ENCODE results near the gene ELF2. TPM values are rescaled to one million over a fixed set of nuclear protein-coding genes. Genes with fewer than 3 reads are reported as not detected.

Gene ELF2
- total RNA-seq, 1 donor from 2014 or later = 44.4 TPM

GRCh38 chr4:139154134-139154421 lies 22.9 kb downstream of the ELF2 start:
- TF ChIP-seq CTCF (IDR thresholded peaks at IDR 0.05) = no peak
- no peak for TF ChIP-seq POLR2AphosphoS5 (IDR thresholded peaks at IDR 0.05; ENCODE audit: insufficient read depth in 1 of 2, low read depth in 1 of 2)
- TF ChIP-seq POLR2A (IDR thresholded peaks at IDR 0.05) = no peak
- Histone ChIP-seq H3K27ac (no peak overlapping the region), H3K9me3 (no peaks in the 10 kb centered on the region), H3K36me3 (no peaks in the 10 kb centered on the region), H3K4me3 (no peak overlapping the region), H3K4me1 (peaks cover 6% of the 10 kb centered on the region), H3K27me3 (no peaks in the 10 kb centered on the region)
- no peak for DNase-seq (ENCODE audit: extremely low spot score in 2 of 2)
- intact Hi-C loops (cut with DNase I) = no loop called here

GRCh38 chr4:139153411-139154133 lies 23.4 kb downstream of the ELF2 start:
- no peaks in the 10 kb centered on the region for H3K36me3 ChIP-seq
- no peak for TF ChIP-seq CTCF (IDR thresholded peaks at IDR 0.05)
- TF ChIP-seq POLR2A (IDR thresholded peaks at IDR 0.05) = no peak

GRCh38 chr4:139152249-139152648 lies 24.8 kb downstream of the ELF2 start:
- Histone ChIP-seq H3K9me3 (no peaks in the 10 kb centered on the region), H3K36me3 (no peaks in the 10 kb centered on the region), H3K27me3 (no peaks in the 10 kb centered on the region), H3K4me3 (no peak overlapping the region), H3K4me1 (peaks cover under 1% of the 10 kb centered on the region), H3K27ac (no peak overlapping the region)
- no peak for DNase-seq (ENCODE audit: extremely low spot score in 2 of 2)
- intact Hi-C loops (cut with DNase I) = no loop called here
- no peak for TF ChIP-seq CTCF (IDR thresholded peaks at IDR 0.05)
- TF ChIP-seq POLR2A (IDR thresholded peaks at IDR 0.05) = no peak
- no peak for TF ChIP-seq POLR2AphosphoS5 (IDR thresholded peaks at IDR 0.05; ENCODE audit: insufficient read depth in 1 of 2, low read depth in 1 of 2)

More at GRCh38 chr4:139153411-139154133, 23.4 kb downstream of the ELF2 start:
- DNase-seq (ENCODE audit: extremely low spot score in 2 of 2) = no peak
- Histone ChIP-seq H3K27ac (no peak overlapping the region), H3K4me1 (peaks cover 6% of the 10 kb centered on the region), H3K9me3 (no peaks in the 10 kb centered on the region), H3K4me3 (no peak overlapping the region), H3K27me3 (no peaks in the 10 kb centered on the region)
- intact Hi-C loops (cut with DNase I) = no loop called here

GRCh38 chr4:139146926-139147629 lies 29.9 kb downstream of the ELF2 start:
- TF ChIP-seq POLR2AphosphoS5 (IDR thresholded peaks at IDR 0.05; ENCODE audit: insufficient read depth in 1 of 2, low read depth in 1 of 2) = no peak
- TF ChIP-seq POLR2A (IDR thresholded peaks at IDR 0.05) = no peak
- TF ChIP-seq CTCF (IDR thresholded peaks at IDR 0.05) = no peak
- Histone ChIP-seq H3K36me3 (no peaks in the 10 kb centered on the region), H3K4me1 (peaks cover 26% of the 10 kb centered on the region), H3K4me3 (no peak overlapping the region), H3K27ac (no peak overlapping the region), H3K27me3 (no peaks in the 10 kb centered on the region), H3K9me3 (no peaks in the 10 kb centered on the region)
- intact Hi-C loops (cut with DNase I) = no loop called here
- DNase-seq (ENCODE audit: extremely low spot score in 2 of 2) = no peak

- no peaks in the 10 kb centered on the region for H3K27me3 ChIP-seq
- intact Hi-C loops (cut with DNase I) = no loop called here
- no peak for TF ChIP-seq POLR2AphosphoS5 (IDR thresholded peaks at IDR 0.05; ENCODE audit: insufficient read depth in 1 of 2, low read depth in 1 of 2)
- TF ChIP-seq POLR2A (IDR thresholded peaks at IDR 0.05) = no peak
- TF ChIP-seq CTCF (IDR thresholded peaks at IDR 0.05) = no peak
- H3K9me3 ChIP-seq = no peaks in the 10 kb centered on the region
- H3K36me3 ChIP-seq = no peaks in the 10 kb centered on the region
- no peak for DNase-seq (ENCODE audit: extremely low spot score in 2 of 2)
- H3K4me1 ChIP-seq = peaks cover 26% of the 10 kb centered on the region
- no peak overlapping the region for H3K27ac ChIP-seq
- no peak overlapping the region for H3K4me3 ChIP-seq
These were observed 31.5 kb downstream of the ELF2 start for GRCh38 chr4:139145552-139145932.

Measured in vagina (tissue), 2 donors.